Fibroblast of pulmonary artery (primary cell): ENCODE data around the gene DHRS7.
A peak's percentile ranks its signal among the peaks of the same experiment; 100 is the strongest.

Experiments
- DNase-seq: peaks from one replicate; pipeline ENCODE4 v3.0.0-alpha.2; 2010; ENCODE audit warnings: low read depth
- H3K4me3 ChIP-seq: replicated peaks from 2 replicates; pipeline ENCODE4 v1.5.1; 2011; ENCODE audit warnings: low read depth, mild to moderate bottlenecking, control low read depth, low read length, moderate library complexity
- TF ChIP-seq, protein P1 (sequence below): IDR thresholded peaks from 2 replicates; pipeline ENCODE4 v1.5.1; 2011; ENCODE audit warnings: mild to moderate bottlenecking, control low read depth, low read length, inconsistent platforms; ENCODE audit errors: missing control alignments

DHRS7 gene

DNA sequence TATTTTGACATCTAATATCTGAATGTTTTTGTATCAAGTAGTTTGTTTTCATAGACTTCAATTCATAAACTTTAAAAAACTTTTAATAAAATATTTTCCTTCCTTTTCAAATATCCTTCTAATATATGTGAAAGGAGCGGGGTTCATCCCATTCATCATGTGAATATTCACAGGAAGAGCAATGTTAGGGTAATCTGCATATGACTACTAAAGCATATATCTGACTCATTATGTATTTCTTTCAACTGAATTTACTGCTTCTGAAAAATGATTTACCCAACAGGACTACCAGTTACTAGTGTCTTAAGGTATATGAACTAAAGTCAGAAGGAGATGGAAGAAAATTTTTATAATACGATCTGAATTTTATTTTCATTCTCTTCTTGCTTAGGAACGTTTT lies 30.5 kb downstream of the DHRS7 start:
- TF ChIP-seq, protein P1, sequence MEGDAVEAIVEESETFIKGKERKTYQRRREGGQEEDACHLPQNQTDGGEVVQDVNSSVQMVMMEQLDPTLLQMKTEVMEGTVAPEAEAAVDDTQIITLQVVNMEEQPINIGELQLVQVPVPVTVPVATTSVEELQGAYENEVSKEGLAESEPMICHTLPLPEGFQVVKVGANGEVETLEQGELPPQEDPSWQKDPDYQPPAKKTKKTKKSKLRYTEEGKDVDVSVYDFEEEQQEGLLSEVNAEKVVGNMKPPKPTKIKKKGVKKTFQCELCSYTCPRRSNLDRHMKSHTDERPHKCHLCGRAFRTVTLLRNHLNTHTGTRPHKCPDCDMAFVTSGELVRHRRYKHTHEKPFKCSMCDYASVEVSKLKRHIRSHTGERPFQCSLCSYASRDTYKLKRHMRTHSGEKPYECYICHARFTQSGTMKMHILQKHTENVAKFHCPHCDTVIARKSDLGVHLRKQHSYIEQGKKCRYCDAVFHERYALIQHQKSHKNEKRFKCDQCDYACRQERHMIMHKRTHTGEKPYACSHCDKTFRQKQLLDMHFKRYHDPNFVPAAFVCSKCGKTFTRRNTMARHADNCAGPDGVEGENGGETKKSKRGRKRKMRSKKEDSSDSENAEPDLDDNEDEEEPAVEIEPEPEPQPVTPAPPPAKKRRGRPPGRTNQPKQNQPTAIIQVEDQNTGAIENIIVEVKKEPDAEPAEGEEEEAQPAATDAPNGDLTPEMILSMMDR = no peak
- no peak overlapping the region for H3K4me3 ChIP-seq
- DNase-seq = no peak

DNA sequence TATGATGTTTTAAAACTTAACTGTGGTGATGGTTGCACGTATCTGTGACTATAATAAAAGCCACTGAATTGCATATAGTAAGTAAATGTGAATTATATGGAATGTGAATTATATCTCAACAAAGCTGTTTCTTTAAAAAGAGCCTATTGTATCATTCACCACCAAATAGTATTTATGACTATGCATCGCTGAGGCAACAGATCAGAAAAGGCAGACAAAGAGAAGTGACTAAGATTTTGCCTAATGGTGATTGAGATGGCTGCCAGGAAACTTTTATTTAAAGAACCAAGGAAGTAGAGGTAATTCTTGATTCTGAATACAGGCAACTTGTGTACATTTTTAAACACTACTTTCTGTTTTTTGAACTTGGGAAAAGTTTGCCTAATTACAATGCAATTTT lies 31.7 kb downstream of the DHRS7 start:
- no peak overlapping the region for H3K4me3 ChIP-seq
- peak; percentile 11 for DNase-seq
- TF ChIP-seq, protein P1 = no peak

DNA sequence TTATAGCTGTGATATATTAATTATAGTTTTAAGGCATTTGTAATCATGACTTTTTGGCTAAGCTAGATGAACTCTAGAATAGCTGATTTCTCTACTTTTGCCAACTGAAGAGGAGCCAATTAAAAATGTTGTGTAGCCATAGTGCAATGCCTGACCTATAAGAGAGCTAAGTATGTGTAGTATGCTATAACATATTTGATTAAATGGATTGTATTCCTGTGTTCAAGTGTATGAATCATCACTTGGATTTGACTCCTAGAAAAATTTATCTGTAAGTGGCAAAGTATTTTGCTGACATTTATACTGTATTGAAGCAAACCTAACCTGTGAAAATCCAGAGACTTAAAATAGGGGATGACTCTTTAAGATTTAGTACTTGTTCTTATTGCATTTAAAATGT lies 39.3 kb downstream of the DHRS7 start:
- TF ChIP-seq, protein P1 = no peak
- DNase-seq = no peak
- no peak overlapping the region for H3K4me3 ChIP-seq

DNA sequence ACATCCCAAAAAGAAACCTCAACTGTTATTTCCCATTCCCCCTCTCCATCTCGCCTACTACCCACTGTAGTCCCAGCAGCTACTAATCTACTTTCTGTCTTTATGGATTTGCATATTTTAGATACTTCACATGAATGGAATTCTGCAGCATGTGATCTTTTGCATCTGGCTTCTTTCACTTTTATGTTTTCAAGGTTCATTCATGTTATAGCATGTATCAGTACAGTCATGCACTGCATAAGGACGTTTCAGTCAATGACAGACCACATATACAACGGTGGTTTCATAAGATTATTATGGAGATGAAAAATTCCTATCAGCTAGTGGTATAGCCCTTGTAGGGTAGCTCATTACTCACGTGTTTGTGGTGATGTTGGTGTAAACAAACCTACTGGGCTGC lies 49.0 kb downstream of the DHRS7 start:
- TF ChIP-seq, protein P1 = no peak
- no peak overlapping the region for H3K4me3 ChIP-seq
- no peak for DNase-seq

DNA sequence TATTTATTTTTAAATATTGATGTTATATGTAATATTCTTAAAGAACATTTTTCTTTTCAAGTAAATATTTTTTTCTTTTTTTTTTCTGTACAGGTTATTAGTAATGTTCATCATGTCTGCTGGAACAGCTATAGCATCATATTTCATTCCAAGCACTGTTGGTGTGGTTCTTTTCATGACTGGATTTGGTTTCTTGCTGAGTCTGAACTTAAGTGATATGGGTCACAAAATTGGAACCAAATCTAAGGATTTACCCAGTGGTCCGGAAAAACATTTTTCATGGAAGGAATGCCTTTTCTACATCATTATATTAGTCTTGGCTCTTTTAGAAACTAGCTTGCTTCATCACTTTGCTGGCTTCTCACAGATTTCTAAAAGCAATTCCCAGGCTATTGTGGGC lies 50.3 kb downstream of the DHRS7 start:
- H3K4me3 ChIP-seq = no peak overlapping the region
- TF ChIP-seq, protein P1 = no peak
- DNase-seq = no peak

DNA sequence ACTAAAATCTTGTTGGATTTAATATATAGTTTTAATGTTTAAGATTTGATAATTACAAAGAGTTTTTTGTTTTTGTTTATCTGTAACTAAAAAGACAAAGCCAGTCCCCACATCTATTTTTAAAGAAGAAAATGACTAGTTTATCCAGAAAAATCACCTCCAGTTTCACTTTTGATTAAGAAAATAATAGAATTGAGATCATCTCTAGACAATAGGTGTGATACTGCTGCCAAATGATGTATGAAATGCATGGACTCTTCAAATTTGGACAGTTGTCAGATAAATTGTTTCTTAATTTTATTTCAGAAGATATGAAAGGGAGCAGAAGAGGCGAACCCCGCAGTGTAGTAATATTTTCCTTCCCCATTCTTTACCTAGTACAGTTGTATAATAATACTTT lies 53.5 kb downstream of the DHRS7 start:
- H3K4me3 ChIP-seq = no peak overlapping the region
- TF ChIP-seq, protein P1 = no peak
- no peak for DNase-seq

DNA sequence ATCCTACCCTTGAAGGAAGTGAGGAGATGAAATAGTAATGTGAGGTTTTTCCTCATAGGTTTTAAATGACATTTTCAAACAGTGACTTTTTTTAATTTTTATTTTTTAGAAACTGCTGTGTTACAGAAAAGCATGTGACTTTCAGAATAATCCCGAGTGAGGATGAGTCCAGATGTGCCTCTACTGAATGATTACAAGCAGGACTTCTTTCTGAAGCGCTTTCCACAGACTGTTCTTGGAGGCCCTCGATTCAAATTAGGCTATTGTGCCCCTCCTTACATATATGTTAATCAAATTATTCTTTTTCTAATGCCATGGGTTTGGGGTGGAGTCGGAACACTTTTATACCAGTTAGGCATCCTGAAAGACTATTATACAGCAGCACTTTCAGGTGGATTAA lies 57.7 kb downstream of the DHRS7 start:
- H3K4me3 ChIP-seq = no peak overlapping the region
- TF ChIP-seq, protein P1 = no peak
- no peak for DNase-seq
